ENCODE results near the gene TRAT1. TPM values are rescaled to one million over a fixed set of nuclear protein-coding genes. Genes with fewer than 3 reads are reported as not detected.

Gene TRAT1
- total and polyA plus RNA-seq, 5 donors = 0.18 to 0.31 (median 0.20) TPM; not detected in 2

GRCh38 chr3:108861401-108861800, 38.8 kb downstream of the TRAT1 start:
- WGBS = 41% methylated on average over 1 of the region's 1 CpG
- DNase-seq (no peak), ATAC-seq (no peak)
- intact Hi-C loops (cut with DNase I) = no loop called here
- H3K4me1 ChIP-seq (ENCODE audit: control insufficient read depth, insufficient read depth, low read length) = no peaks in the 10 kb centered on the region
- H3K4me3 ChIP-seq (ENCODE audit: low read length) = no peak overlapping the region
- H3K9me3 ChIP-seq (ENCODE audit: control insufficient read depth, low read length) = no peaks in the 10 kb centered on the region
- H3K27ac ChIP-seq (ENCODE audit: low read length) = no peak overlapping the region
- H3K27me3 ChIP-seq (ENCODE audit: control insufficient read depth, insufficient read depth) = no peaks in the 10 kb centered on the region

- ATAC-seq (no peak), DNase-seq (no peak)
- 46% methylated on average over 7 of the region's 7 CpGs for WGBS
- Histone ChIP-seq H3K27ac (ENCODE audit: low read length) (no peak overlapping the region), H3K4me3 (ENCODE audit: low read length) (no peak overlapping the region), H3K9me3 (ENCODE audit: control insufficient read depth, low read length) (no peaks in the 10 kb centered on the region), H3K27me3 (ENCODE audit: control insufficient read depth, insufficient read depth) (no peaks in the 10 kb centered on the region), H3K4me1 (ENCODE audit: control insufficient read depth, insufficient read depth, low read length) (no peaks in the 10 kb centered on the region)
- intact Hi-C loops (cut with DNase I) = no loop called here
Observed at GRCh38 chr3:108862865-108863798, 40.5 kb downstream of the TRAT1 start.

- Histone ChIP-seq H3K4me3 (ENCODE audit: low read length) (no peak overlapping the region), H3K9me3 (ENCODE audit: control insufficient read depth, low read length) (no peaks in the 10 kb centered on the region), H3K4me1 (ENCODE audit: control insufficient read depth, insufficient read depth, low read length) (no peaks in the 10 kb centered on the region), H3K27me3 (ENCODE audit: control insufficient read depth, insufficient read depth) (no peaks in the 10 kb centered on the region), H3K27ac (ENCODE audit: low read length) (no peak overlapping the region)
- 88% methylated on average over 6 of the region's 6 CpGs for WGBS
- DNase-seq (no peak), ATAC-seq (no peak)
- intact Hi-C loops (cut with DNase I) = no loop called here
Observed at GRCh38 chr3:108863799-108864135, 41.2 kb downstream of the TRAT1 start.

DNA sequence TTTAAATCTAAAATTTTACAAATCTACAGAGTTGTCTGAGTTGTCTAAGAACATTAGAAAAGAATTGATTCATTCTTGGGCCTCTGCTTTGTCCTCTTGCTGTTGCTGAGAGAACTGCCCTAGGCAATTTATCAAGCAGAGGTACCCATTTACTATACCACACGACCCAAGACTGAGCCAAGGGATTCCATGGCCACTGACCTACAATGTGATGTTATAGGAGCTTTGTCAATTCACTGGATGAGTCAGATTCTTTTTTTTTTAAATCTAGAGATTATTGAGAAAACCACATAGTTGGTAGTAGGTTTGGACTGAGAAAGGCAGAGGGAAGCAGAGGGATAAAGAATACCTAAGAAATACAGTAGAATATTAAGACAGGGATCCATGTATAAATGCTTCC, 55.3 kb downstream of the TRAT1 start:
- H3K27ac ChIP-seq (ENCODE audit: low read length) = no peak overlapping the region
- no peaks in the 10 kb centered on the region for H3K4me1 ChIP-seq (ENCODE audit: control insufficient read depth, insufficient read depth, low read length)
- H3K9me3 ChIP-seq (ENCODE audit: control insufficient read depth, low read length) = no peaks in the 10 kb centered on the region
- H3K27me3 ChIP-seq (ENCODE audit: control insufficient read depth, insufficient read depth) = no peaks in the 10 kb centered on the region
- WGBS = 29% methylated on average over 1 of the region's 1 CpG
- no peak overlapping the region for H3K4me3 ChIP-seq (ENCODE audit: low read length)
- no peak for ATAC-seq
- DNase-seq = no peak
- intact Hi-C loops (cut with DNase I) = no loop called here

DNA sequence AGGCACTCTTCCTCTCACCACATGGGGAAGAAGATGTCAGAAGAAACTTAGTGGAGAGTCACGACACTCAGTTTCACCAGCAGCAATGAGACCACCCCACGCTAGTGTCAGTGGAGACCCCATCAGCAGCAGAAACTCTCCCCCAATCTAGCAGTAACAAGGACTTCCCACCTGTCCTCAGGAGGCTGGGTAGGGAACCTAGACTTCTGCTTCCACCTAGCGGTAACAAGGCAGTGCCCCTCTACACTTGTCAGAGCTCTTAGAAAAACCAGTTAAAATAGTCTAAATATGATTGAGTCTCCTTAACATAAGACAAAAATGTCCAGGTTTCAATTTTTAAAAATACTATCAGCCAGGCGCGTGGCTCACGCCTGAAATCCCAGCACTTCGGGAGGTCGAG, 57.3 kb downstream of the TRAT1 start:
- H3K27me3 ChIP-seq (ENCODE audit: control insufficient read depth, insufficient read depth) = no peaks in the 10 kb centered on the region
- no peak for ATAC-seq
- DNase-seq = no peak
- WGBS = 86% methylated on average over 8 of the region's 8 CpGs
- no peak overlapping the region for H3K4me3 ChIP-seq (ENCODE audit: low read length)
- intact Hi-C loops (cut with DNase I) = no loop called here
- H3K9me3 ChIP-seq (ENCODE audit: control insufficient read depth, low read length) = no peaks in the 10 kb centered on the region
- H3K27ac ChIP-seq (ENCODE audit: low read length) = no peak overlapping the region
- no peaks in the 10 kb centered on the region for H3K4me1 ChIP-seq (ENCODE audit: control insufficient read depth, insufficient read depth, low read length)

DNA sequence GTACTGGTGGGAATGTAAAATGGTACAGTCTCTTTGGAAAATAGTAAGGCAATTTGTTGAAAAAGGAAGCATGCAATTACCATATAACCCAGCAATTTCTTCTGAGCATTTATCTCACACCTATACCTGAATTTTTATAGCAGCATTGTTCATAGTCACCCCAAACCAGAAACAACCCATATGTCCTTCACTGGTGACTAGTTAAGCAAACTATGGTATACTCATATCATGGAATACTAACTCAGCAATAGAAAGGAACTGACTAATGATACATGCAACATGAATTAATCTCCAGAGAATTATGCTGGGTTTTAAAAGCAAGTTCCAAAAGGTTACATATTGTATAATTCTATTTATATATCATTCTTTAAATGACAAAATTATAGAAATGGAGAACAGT, 60.2 kb downstream of the TRAT1 start:
- Histone ChIP-seq H3K9me3 (ENCODE audit: control insufficient read depth, low read length) (no peaks in the 10 kb centered on the region), H3K4me3 (ENCODE audit: low read length) (no peak overlapping the region), H3K27ac (ENCODE audit: low read length) (no peak overlapping the region), H3K4me1 (ENCODE audit: control insufficient read depth, insufficient read depth, low read length) (no peaks in the 10 kb centered on the region), H3K27me3 (ENCODE audit: control insufficient read depth, insufficient read depth) (no peaks in the 10 kb centered on the region)
- DNase-seq (no peak), ATAC-seq (no peak)
- intact Hi-C loops (cut with DNase I) = no loop called here

GRCh38 chr3:108883373-108883772, 60.8 kb downstream of the TRAT1 start:
- intact Hi-C loops (cut with DNase I) = no loop called here
- 43% methylated on average over 1 of the region's 1 CpG for WGBS

DNA sequence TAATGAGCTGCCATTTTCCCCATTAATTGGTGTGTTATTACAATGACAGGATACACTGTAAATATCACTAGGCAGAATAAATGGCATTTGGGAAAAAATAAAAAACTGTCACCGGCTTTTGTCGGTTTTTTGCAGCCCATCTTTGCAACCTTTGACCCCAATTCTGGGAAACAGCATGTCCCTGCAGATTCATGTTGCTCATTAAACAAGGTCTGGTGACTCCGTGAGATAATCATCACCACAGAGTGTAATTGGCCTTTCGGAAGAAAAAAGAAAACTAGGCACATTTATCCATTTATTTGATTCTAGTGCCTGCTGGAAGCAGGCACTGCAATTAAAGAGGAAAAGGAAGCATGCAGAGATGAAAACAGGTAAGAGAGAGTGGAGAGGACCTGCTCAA, 64.5 kb downstream of the TRAT1 start:
- H3K27ac ChIP-seq (ENCODE audit: low read length) = no peak overlapping the region
- H3K4me1 ChIP-seq (ENCODE audit: control insufficient read depth, insufficient read depth, low read length) = no peaks in the 10 kb centered on the region
- intact Hi-C loops (cut with DNase I) = no loop called here
- H3K4me3 ChIP-seq (ENCODE audit: low read length) = no peak overlapping the region
- DNase-seq (no peak), ATAC-seq (no peak)
- H3K9me3 ChIP-seq (ENCODE audit: control insufficient read depth, low read length) = no peaks in the 10 kb centered on the region
- no peaks in the 10 kb centered on the region for H3K27me3 ChIP-seq (ENCODE audit: control insufficient read depth, insufficient read depth)
- 83% methylated on average over 4 of the region's 4 CpGs for WGBS

More at GRCh38 chr3:108883373-108883772, 60.8 kb downstream of the TRAT1 start:
- Histone ChIP-seq H3K4me1 (ENCODE audit: control insufficient read depth, insufficient read depth, low read length) (no peaks in the 10 kb centered on the region), H3K27ac (ENCODE audit: low read length) (no peak overlapping the region), H3K9me3 (ENCODE audit: control insufficient read depth, low read length) (no peaks in the 10 kb centered on the region), H3K4me3 (ENCODE audit: low read length) (no peak overlapping the region), H3K27me3 (ENCODE audit: control insufficient read depth, insufficient read depth) (no peaks in the 10 kb centered on the region)
- DNase-seq (no peak), ATAC-seq (no peak)

- Histone ChIP-seq H3K27ac (ENCODE audit: low read length) (no peak overlapping the region), H3K27me3 (ENCODE audit: control insufficient read depth, insufficient read depth) (no peaks in the 10 kb centered on the region), H3K4me1 (ENCODE audit: control insufficient read depth, insufficient read depth, low read length) (no peaks in the 10 kb centered on the region), H3K4me3 (ENCODE audit: low read length) (no peak overlapping the region), H3K9me3 (ENCODE audit: control insufficient read depth, low read length) (no peaks in the 10 kb centered on the region)
- ATAC-seq (no peak), DNase-seq (no peak)
- intact Hi-C loops (cut with DNase I) = no loop called here
- WGBS = 42% methylated on average over 2 of the region's 2 CpGs
Observed at GRCh38 chr3:108887777-108888176, 65.2 kb downstream of the TRAT1 start.

DNA sequence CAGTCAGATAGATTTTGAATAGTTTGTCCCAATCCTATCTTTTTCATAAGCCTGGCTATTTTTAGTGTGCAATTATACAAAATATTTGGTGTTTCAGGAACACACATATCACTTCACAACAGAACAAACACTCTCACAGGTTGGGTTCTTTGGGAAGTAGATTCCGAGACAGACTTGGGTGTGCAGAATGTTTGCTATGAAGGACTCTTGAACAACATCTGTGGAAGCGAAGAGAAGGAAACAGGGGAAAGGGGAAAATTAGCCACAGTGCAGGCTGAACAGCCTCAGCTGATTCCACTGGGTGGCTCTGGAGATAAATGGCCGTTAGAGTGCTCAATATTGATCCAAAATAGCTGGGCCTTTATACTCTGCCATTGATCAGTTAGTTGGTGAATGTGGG, 69.2 kb downstream of the TRAT1 start:
- 68% methylated on average over 3 of the region's 3 CpGs for WGBS
- no peaks in the 10 kb centered on the region for H3K4me1 ChIP-seq (ENCODE audit: control insufficient read depth, insufficient read depth, low read length)
- no peaks in the 10 kb centered on the region for H3K9me3 ChIP-seq (ENCODE audit: control insufficient read depth, low read length)
- no peak overlapping the region for H3K4me3 ChIP-seq (ENCODE audit: low read length)
- intact Hi-C loops (cut with DNase I) = no loop called here
- H3K27ac ChIP-seq (ENCODE audit: low read length) = no peak overlapping the region
- no peak for ATAC-seq
- H3K27me3 ChIP-seq (ENCODE audit: control insufficient read depth, insufficient read depth) = no peaks in the 10 kb centered on the region
- DNase-seq = no peak

DNA sequence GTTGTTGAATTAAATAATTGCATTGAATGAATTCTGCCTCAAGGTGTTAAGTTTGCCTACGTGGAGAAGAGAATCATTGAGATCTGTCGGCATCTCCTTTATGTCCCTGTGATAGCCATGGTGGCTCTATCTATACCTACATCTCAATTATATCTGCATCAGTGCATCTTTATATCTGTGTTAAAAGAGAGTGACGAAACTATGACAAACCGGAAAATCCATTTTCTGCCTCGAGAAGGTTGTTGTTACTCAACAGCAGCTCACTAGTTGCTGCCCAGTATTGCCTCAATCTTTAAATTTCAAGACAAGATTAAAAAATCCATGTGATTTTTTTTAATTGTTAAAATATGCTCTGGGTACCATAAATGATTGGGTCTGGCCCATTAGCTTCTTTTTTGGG, 72.4 kb downstream of the TRAT1 start:
- no peaks in the 10 kb centered on the region for H3K4me1 ChIP-seq (ENCODE audit: control insufficient read depth, insufficient read depth, low read length)
- intact Hi-C loops (cut with DNase I) = no loop called here
- 85% methylated on average over 5 of the region's 5 CpGs for WGBS
- H3K4me3 ChIP-seq (ENCODE audit: low read length) = no peak overlapping the region
- H3K27ac ChIP-seq (ENCODE audit: low read length) = no peak overlapping the region
- no peak for ATAC-seq
- DNase-seq = no peak
- H3K27me3 ChIP-seq (ENCODE audit: control insufficient read depth, insufficient read depth) = no peaks in the 10 kb centered on the region
- no peaks in the 10 kb centered on the region for H3K9me3 ChIP-seq (ENCODE audit: control insufficient read depth, low read length)

- H3K4me1 ChIP-seq (ENCODE audit: control insufficient read depth, insufficient read depth, low read length) = no peaks in the 10 kb centered on the region
- no peaks in the 10 kb centered on the region for H3K9me3 ChIP-seq (ENCODE audit: control insufficient read depth, low read length)
- DNase-seq (no peak), ATAC-seq (no peak)
- no peak overlapping the region for H3K4me3 ChIP-seq (ENCODE audit: low read length)
- no peak overlapping the region for H3K27ac ChIP-seq (ENCODE audit: low read length)
- intact Hi-C loops (cut with DNase I) = no loop called here
- 75% methylated on average over 3 of the region's 3 CpGs for WGBS
- H3K27me3 ChIP-seq (ENCODE audit: control insufficient read depth, insufficient read depth) = no peaks in the 10 kb centered on the region
Observed at GRCh38 chr3:108897883-108898282, 75.3 kb downstream of the TRAT1 start.
